ENCODE measurements around the gene RIN3. TPM values are rescaled to one million over a fixed set of nuclear protein-coding genes. Genes with fewer than 3 reads are reported as not detected.
"Not testable (repeated sequence)": the region's sequence is repeated elsewhere in the genome, so short reads cannot be mapped to it uniquely, and the experiment has no call there.

The RIN3 gene
- polyA plus RNA-seq, 1 experiment = 8.2 TPM

DNA sequence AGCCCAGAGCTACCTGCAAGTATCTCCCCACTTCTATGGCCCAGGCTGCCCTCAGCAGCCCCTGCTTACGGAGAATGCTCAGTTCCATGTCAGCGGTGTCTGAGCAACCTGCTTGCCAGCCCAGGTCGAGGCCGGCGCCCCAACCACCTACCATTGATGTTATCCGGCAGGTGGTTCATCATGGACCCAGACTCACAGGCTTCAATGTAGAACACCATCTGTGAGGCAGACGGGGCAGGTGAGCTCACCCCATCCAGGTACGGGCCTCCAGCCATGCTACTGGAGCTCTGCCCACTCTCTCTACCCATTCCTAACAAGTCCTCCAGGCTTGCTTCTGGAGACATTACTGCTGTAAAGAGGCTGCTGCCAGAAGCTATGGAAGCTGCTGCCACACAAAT lies 199.1 kb downstream of the RIN3 start:
- POLR2A ChIA-PET = no interaction called here
- no peak for TF ChIP-seq CTCF (IDR thresholded peaks at IDR 0.05; ENCODE audit: insufficient read depth, low read depth, low read length)
- CTCF ChIA-PET = interaction anchor here (0.6 to 7.3 kb wide), 7 partner anchors 7 to 72 kb away, joined by 3 to 67 read pairs (median 4); no protein-coding TSS in a partner anchor
- no peaks in the 10 kb centered on the region for H3K27me3 ChIP-seq (ENCODE audit: control insufficient read depth, insufficient read depth, low read length)
- no peak overlapping the region for H3K4me3 ChIP-seq (ENCODE audit: low read depth, low read length)
- DNase-seq (ENCODE audit: low read depth) = no peak
- peaks cover 3% of the 10 kb centered on the region for H3K36me3 ChIP-seq (ENCODE audit: control insufficient read depth, insufficient read depth, low read length)

DNA sequence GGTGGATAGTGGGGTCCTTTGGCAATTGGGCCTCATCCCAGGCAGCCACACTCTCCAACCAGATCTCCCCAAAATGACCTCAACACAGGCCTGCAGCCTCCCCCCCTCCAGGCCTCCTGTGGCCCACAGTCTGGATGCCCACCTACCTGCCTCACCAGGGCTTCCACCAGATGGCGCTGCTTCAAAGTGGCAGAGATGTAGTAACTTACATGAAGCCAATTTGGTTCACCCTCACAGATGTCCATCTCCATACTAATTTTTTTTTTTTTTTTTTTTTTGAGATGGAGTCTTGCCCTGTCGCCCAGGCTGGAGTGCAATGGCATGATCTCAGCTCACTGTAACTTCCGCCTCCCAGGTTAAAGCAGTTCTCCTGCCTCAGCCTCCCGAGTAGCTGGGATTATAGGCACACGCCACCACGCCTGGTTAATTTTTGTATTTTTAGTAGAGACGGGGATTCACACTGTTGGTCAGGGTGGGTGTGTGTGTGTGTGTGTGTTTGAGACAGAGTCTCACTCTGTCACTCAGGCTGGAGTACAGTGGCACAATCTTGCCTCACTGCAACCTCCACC lies 201.2 kb downstream of the RIN3 start:
- H3K4me3 ChIP-seq (ENCODE audit: low read depth, low read length); DNase-seq (ENCODE audit: low read depth); H3K36me3 ChIP-seq (ENCODE audit: control insufficient read depth, insufficient read depth, low read length); POLR2A ChIA-PET; H3K27me3 ChIP-seq (ENCODE audit: control insufficient read depth, insufficient read depth, low read length): not testable (repeated sequence)
- CTCF ChIA-PET = interaction anchor here (0.7 to 7.3 kb wide), 9 partner anchors 10 to 70 kb away, joined by 3 to 67 read pairs (median 4); partner anchors contain the start of gene LGMN
- peak; percentile 82 for TF ChIP-seq CTCF (IDR thresholded peaks at IDR 0.05; ENCODE audit: insufficient read depth, low read depth, low read length)

DNA sequence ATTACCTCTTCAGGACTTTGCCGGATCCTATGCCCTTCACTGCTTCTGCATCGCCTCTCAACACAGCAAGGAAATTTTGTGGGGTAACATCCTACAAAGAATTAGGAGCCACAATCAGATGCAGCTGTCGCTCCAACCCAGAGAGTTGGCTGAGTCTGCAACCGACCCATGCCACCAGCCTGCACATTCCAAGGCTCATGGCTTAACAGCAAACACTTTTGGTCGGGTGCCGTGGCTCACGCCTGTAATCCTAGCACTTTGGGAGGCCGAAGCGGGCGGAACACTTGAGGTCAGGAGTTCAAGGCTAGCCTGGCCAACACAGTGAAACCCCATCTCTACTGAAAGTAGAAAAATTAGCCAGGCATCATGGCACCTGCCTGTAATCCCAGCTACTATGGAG lies 202.6 kb downstream of the RIN3 start:
- ChIA-PET CTCF (interaction anchor here (7.3 kb wide), 1 partner anchor 69 kb away, joined by 67 read pairs; no protein-coding TSS in a partner anchor), POLR2A (no interaction called here)
- Histone ChIP-seq H3K27me3 (ENCODE audit: control insufficient read depth, insufficient read depth, low read length) (no peaks in the 10 kb centered on the region), H3K4me3 (ENCODE audit: low read depth, low read length) (no peak overlapping the region), H3K36me3 (ENCODE audit: control insufficient read depth, insufficient read depth, low read length) (no peaks in the 10 kb centered on the region)
- TF ChIP-seq CTCF (IDR thresholded peaks at IDR 0.05; ENCODE audit: insufficient read depth, low read depth, low read length) = no peak
- DNase-seq (ENCODE audit: low read depth) = no peak

DNA sequence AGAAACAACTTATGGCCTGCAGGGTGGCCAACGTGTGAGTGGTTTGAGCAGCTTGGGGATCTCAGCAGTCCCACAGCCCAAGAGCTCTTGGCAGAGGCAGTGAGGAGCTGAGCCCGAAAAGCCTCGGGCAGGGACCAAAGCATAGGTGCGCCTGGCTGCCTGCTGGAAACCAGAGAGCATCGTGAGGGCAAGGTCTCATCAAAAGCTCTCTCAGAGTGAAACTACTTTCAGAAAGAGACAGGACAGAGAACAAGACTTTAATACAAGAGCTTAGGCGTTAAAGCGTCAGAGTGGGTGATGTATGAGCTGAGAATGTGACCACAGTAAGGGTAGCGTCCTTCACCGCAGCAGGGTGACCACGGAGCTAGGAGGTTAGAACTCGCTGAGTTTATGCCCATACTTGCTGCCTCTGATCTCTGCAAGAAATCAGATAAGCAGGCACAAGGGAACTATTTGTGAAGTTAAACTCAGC lies 204.0 kb downstream of the RIN3 start:
- Histone ChIP-seq H3K36me3 (ENCODE audit: control insufficient read depth, insufficient read depth, low read length) (no peaks in the 10 kb centered on the region), H3K4me3 (ENCODE audit: low read depth, low read length) (no peak overlapping the region), H3K27me3 (ENCODE audit: control insufficient read depth, insufficient read depth, low read length) (no peaks in the 10 kb centered on the region)
- TF ChIP-seq CTCF (IDR thresholded peaks at IDR 0.05; ENCODE audit: insufficient read depth, low read depth, low read length) = no peak
- CTCF ChIA-PET = interaction anchor here (0.5 to 2.4 kb wide), 5 partner anchors 9 to 68 kb away, joined by 3 to 5 read pairs (median 4); no protein-coding TSS in a partner anchor
- POLR2A ChIA-PET = interaction anchor here (0.5 kb wide), 1 partner anchor 31 kb away, joined by 3 read pairs; no protein-coding TSS in a partner anchor
- no peak for DNase-seq (ENCODE audit: low read depth)

DNA sequence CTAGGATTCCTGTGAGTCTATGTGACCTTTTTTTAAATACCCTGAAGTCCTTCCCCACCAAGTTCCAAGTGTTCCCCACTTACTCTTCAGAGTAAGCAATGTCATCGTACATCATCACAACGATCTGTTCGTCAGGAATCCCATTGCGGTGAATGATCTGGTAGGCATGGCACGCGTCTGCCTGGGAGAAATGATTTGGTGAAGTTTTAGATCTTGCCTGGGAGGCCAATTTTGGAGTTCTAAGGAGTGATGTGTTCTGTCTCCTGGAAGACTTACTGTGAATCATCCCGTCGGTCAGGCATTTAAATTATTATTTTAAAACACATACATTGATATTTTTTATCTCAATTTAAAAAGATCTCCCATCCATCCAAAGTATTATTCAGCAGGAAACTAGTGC lies 205.1 kb downstream of the RIN3 start:
- POLR2A ChIA-PET = no interaction called here
- H3K4me3 ChIP-seq (ENCODE audit: low read depth, low read length) = no peak overlapping the region
- no peak for TF ChIP-seq CTCF (IDR thresholded peaks at IDR 0.05; ENCODE audit: insufficient read depth, low read depth, low read length)
- DNase-seq (ENCODE audit: low read depth) = no peak
- no peaks in the 10 kb centered on the region for H3K27me3 ChIP-seq (ENCODE audit: control insufficient read depth, insufficient read depth, low read length)
- no peaks in the 10 kb centered on the region for H3K36me3 ChIP-seq (ENCODE audit: control insufficient read depth, insufficient read depth, low read length)
- CTCF ChIA-PET = interaction anchor here (1.2 to 2.4 kb wide), 3 partner anchors 17 to 32 kb away, joined by 3 to 5 read pairs (median 4); no protein-coding TSS in a partner anchor

Measured in BJ (cell line).